LHCN-M2 (cell line): ENCODE measurements around the gene SIDT2. TPM values are rescaled to one million over a fixed set of nuclear protein-coding genes. Genes with fewer than 3 reads are reported as not detected.
"Not testable (repeated sequence)": the region's sequence is repeated elsewhere in the genome, so short reads cannot be mapped to it uniquely, and the experiment has no call there.

ENCODE experiments used
- DNase-seq: peaks from one replicate; pipeline ENCODE4 v3.0.0-alpha.2; 2012; ENCODE audit warnings: low read depth
- polyA plus RNA-seq: library from polyadenylated mRNA; unstranded; fragments of >200 nt; gene quantifications from one replicate; pipeline ENCODE4 v1.2.1, GENCODE V29; 2012; ENCODE audit warnings: missing spikeins
- total RNA-seq: library from RNA; depleted of rRNA; stranded (reverse); fragments of >200 nt; gene quantifications from 2 replicates; pipeline ENCODE4 v1.2.3, GENCODE V29; 2014; rRNA removed

SIDT2 gene
- 18.3 and 18.7 TPM in 2 replicates for total RNA-seq
- polyA plus RNA-seq = 36.2 TPM

GRCh38 chr11:117178210-117179034, at the start of gene SIDT2:
TSS of gene SIDT2 (plus strand) at chr11:117178743. CDS start at chr11:117179264, 521 bp downstream.
- DNase-seq = peak; percentile 90

GRCh38 chr11:117130396-117130795, 48.1 kb upstream of the SIDT2 start:
- not testable (repeated sequence) for DNase-seq

- no peak for DNase-seq
These were observed 47.7 kb upstream of the SIDT2 start for GRCh38 chr11:117130879-117131278.

- no peak for DNase-seq
These were observed 44.1 kb upstream of the SIDT2 start for GRCh38 chr11:117134431-117134830.

GRCh38 chr11:117134979-117135378, 43.6 kb upstream of the SIDT2 start:
- DNase-seq = not testable (repeated sequence)

- DNase-seq = not testable (repeated sequence)
These were observed 41.1 kb upstream of the SIDT2 start for GRCh38 chr11:117137223-117138086.

GRCh38 chr11:117143390-117143789, 35.2 kb upstream of the SIDT2 start:
- DNase-seq = peak; percentile 35

- DNase-seq = peak; percentile 86
These were observed 34.6 kb upstream of the SIDT2 start, which contains the start of gene PAFAH1B2 for GRCh38 chr11:117143871-117144476. TSS of gene PAFAH1B2 (plus strand) at chr11:117144287. CDS start at chr11:117152448, 8,161 bp downstream.

- DNase-seq = peak; percentile 58
These were observed 33.8 kb upstream of the SIDT2 start for GRCh38 chr11:117144477-117145392.

- DNase-seq = peak; percentile 45
These were observed 33.2 kb upstream of the SIDT2 start for GRCh38 chr11:117145393-117145761.

- peak; percentile 64 for DNase-seq
These were observed 32.0 kb upstream of the SIDT2 start for GRCh38 chr11:117146521-117146920.

- no peak for DNase-seq
These were observed 26.5 kb upstream of the SIDT2 start for GRCh38 chr11:117152066-117152465.

- no peak for DNase-seq
These were observed 24.1 kb upstream of the SIDT2 start for GRCh38 chr11:117154468-117154867.

GRCh38 chr11:117157507-117157906, 21.0 kb upstream of the SIDT2 start:
- DNase-seq = no peak

- no peak for DNase-seq
These were observed 18.7 kb upstream of the SIDT2 start for GRCh38 chr11:117159892-117160291.

GRCh38 chr11:117160826-117161225, 17.7 kb upstream of the SIDT2 start:
- no peak for DNase-seq

GRCh38 chr11:117166491-117166890, 12.1 kb upstream of the SIDT2 start:
- DNase-seq = no peak

- DNase-seq = no peak
These were observed 8.8 kb upstream of the SIDT2 start for GRCh38 chr11:117169736-117170135.

GRCh38 chr11:117170210-117170609, 8.3 kb upstream of the SIDT2 start:
- DNase-seq = no peak

- no peak for DNase-seq
These were observed 7.5 kb upstream of the SIDT2 start for GRCh38 chr11:117171007-117171403.
